CD4-positive, alpha-beta T cell treated with Interleukin-17A for 1 hour (primary cell): ENCODE measurements around the gene CDK12.
A peak's percentile ranks its signal among the peaks of the same experiment; 100 is the strongest.
"Not testable (repeated sequence)": the region's sequence is repeated elsewhere in the genome, so short reads cannot be mapped to it uniquely, and the experiment has no call there.

Source experiments
- DNase-seq: peaks from one replicate; pipeline ENCODE4 v3.0.0-alpha.2; 2020

Gene CDK12

DNA sequence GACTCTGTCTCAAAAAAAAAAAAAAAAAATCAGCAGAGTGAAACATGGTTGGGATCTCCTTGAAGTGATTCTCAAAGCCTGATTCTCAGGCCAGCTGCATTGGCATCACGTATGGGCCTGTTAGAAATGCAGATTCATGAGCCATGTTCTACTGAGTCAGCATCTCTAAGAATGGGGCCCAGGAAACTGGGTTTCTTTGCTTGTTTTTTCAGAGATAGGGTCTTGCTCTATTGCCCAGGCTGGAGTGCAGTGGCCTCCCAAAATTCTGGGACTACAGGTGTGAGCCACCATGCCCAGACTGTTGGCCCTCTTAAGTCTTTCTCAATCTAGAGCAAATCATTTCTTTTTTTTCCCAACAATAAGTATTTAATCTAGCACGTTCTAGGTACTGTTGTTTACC, 47.7 kb downstream of the CDK12 start:
- no peak for DNase-seq

GRCh38 chr17:39513309-39513708, 52.0 kb downstream of the CDK12 start:
- no peak for DNase-seq

GRCh38 chr17:39513915-39514314, 52.6 kb downstream of the CDK12 start:
- no peak for DNase-seq

DNA sequence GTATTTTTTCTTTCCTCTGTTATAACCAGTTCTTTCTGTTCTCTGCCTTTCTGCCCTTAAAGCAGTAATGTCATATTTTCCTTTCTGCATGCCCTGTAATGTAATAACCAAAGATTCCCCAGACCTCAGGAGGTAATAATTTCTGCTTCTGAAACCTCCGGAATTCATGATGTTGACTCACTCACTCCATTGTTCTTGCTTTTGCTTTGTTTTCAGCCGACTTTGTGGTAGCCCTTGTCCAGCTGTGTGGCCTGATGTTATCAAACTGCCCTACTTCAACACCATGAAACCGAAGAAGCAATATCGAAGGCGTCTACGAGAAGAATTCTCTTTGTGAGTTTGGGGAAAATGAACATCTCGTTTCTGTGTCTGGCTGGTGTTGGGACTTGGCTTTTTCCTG, 55.9 kb downstream of the CDK12 start:
- DNase-seq = no peak

DNA sequence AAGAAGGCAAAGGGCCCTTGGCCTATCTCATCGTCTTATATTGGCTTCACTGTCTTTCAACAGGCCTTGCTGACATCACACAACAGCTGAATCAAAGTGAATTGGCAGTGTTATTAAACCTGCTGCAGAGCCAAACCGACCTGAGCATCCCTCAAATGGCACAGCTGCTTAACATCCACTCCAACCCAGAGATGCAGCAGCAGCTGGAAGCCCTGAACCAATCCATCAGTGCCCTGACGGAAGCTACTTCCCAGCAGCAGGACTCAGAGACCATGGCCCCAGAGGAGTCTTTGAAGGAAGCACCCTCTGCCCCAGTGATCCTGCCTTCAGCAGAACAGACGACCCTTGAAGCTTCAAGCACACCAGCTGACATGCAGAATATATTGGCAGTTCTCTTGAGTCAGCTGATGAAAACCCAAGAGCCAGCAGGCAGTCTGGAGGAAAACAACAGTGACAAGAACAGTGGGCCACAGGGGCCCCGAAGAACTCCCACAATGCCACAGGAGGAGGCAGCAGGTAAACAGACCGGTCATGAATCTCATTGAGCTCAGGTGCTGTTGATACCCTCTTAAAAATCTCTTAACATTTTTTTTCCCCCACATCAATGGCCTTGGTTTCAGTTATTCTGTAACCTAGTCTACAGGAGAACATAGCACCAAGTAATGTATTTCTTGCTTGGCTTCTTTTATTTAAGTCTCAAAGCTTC, 64.7 kb downstream of the CDK12 start:
- no peak for DNase-seq

- DNase-seq = peak; percentile 28
Observed at GRCh38 chr17:39527220-39527813, 66.0 kb downstream of the CDK12 start.

DNA sequence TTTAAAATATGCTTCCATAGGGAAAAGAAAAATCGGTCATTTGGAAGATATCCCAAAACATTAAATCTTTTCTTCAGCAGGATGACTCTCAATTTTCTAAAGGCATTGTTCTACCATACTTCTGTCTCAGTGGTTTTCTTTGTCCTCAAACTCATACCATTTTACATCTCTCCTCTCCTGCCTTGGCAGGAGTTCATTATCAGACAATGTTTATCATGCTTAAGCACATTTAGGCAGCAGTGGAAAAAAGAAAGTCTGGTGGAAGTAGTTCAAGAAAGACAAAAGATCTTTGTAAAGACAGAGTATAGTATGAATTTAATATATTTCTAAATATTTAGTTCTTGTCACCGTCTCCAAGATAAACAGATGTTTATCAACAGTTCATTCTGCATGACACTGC, 68.2 kb downstream of the CDK12 start:
- DNase-seq = no peak

GRCh38 chr17:39530513-39530912, 69.2 kb downstream of the CDK12 start:
- no peak for DNase-seq

DNA sequence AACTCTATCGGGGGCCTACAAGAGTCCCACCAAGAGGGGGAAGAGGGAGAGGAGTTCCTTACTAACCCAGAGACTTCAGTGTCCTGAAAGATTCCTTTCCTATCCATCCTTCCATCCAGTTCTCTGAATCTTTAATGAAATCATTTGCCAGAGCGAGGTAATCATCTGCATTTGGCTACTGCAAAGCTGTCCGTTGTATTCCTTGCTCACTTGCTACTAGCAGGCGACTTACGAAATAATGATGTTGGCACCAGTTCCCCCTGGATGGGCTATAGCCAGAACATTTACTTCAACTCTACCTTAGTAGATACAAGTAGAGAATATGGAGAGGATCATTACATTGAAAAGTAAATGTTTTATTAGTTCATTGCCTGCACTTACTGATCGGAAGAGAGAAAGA, 70.0 kb downstream of the CDK12 start:
- DNase-seq = no peak

DNA sequence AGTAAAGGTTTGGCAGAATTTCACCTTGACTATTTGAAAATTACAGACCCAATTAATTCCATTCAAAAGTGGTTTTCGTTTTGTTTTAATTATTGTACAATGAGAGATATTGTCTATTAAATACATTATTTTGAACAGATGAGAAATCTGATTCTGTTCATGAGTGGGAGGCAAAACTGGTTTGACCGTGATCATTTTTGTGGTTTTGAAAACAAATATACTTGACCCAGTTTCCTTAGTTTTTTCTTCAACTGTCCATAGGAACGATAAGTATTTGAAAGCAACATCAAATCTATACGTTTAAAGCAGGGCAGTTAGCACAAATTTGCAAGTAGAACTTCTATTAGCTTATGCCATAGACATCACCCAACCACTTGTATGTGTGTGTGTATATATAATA, 72.6 kb downstream of the CDK12 start:
- DNase-seq = no peak

- no peak for DNase-seq
Observed at GRCh38 chr17:39534768-39535405, 73.6 kb downstream of the CDK12 start.

DNA sequence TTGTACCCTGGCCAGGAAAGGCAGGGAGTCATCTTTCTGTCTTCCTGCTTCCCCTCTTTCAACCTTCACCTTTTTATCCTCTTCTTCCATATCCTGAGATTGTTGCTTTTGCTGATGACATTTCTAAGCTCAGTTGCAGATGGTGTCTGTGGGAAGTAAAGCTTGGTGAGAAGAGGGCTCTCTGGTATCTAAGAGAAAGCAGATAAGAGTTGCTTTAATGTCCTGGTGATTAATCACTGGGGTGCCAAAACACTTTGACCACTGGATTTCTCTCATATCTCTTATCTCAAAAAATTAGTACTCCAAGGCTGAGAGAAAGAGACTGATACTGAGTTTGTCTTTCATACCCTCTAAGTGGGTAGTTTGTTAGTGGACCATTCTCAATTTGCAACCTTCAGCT, 75.2 kb downstream of the CDK12 start:
- no peak for DNase-seq

DNA sequence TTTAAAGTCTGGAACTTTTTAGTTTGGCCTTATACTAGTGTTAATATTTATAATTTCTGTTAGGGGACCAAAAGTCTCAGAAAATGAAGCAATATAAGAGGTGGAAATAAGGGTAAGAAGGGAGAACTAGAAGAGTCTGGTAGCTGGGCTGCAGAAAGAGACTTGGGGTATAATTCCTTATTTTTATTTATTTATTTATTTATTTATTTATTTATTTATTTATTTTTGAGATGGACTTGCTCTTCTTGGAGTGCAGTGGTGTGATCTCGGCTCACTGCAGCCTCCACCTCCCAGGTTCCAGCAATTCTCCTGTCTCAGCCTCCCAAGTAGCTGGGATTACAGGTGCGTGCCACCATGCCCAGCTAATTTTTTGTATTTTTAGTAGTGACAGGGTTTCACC, 76.1 kb downstream of the CDK12 start:
- DNase-seq = not testable (repeated sequence)

GRCh38 chr17:39538866-39539265, 77.6 kb downstream of the CDK12 start:
- peak; percentile 29 for DNase-seq

DNA sequence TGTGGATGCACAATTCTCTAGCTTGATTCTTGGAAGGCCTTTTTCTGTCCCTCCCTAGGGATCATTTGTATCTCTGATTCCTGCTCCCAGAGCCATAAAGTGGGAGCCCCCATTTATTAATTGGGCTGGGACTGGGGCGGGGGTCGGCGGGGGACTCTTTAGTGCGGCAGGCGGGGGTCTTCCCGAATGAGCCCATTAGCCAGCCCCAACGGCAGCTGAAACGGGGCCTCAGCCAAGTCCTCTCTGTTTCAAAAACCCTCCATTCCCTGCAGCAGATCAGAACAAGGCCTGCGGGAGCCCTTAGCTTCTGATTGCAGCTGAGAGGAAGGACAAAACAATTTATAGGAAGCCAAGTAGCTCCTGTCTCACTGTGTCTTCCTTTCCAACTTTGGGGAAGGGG, 79.3 kb downstream of the CDK12 start:
- DNase-seq = no peak

GRCh38 chr17:39541652-39542051, 80.4 kb downstream of the CDK12 start:
- DNase-seq = no peak

- DNase-seq = no peak
Observed at GRCh38 chr17:39543176-39543575, 81.9 kb downstream of the CDK12 start.

DNA sequence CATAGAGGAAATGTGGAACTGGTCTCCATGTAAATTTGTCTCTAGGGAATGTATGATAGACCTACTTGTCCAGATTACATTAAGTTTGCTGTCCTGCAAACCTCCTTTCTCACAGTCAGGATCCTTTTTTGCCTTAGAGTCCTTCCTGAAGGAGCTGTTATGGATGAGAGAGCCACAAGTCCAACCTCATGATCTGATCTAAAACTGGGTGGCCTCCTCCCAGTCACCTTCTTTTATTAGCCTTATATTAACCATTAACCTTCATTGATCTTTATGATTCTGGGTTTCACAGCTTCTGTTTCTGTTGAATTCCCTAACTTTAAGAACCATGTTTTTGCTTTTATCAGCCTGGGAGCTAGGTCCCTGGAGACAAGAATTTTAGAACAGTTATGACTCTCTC, 82.4 kb downstream of the CDK12 start:
- DNase-seq = no peak

DNA sequence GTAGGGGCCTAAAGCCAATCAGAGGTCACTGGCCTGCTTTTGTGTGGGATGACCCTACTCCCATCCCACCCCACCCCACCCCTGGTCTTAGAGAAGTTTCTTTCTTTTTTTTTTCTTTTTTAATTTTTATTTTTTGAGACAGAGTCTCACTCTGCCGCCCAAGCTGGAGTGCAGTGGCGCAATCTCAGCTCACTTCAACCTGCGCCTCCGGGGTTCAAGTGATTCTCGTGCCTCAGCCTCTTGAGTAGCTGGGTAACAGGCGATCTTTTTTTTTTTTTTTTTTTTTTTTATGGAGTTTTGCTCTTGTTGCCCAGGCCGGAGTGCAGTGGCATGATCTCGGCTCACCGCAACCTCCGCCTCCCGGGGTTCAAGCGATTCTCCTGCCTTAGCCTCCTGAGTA, 83.1 kb downstream of the CDK12 start:
- not testable (repeated sequence) for DNase-seq

GRCh38 chr17:39547713-39548478, 86.6 kb downstream of the CDK12 start:
- DNase-seq = peak; percentile 77

- DNase-seq = no peak
Observed at GRCh38 chr17:39548494-39549225, 87.4 kb downstream of the CDK12 start.

DNA sequence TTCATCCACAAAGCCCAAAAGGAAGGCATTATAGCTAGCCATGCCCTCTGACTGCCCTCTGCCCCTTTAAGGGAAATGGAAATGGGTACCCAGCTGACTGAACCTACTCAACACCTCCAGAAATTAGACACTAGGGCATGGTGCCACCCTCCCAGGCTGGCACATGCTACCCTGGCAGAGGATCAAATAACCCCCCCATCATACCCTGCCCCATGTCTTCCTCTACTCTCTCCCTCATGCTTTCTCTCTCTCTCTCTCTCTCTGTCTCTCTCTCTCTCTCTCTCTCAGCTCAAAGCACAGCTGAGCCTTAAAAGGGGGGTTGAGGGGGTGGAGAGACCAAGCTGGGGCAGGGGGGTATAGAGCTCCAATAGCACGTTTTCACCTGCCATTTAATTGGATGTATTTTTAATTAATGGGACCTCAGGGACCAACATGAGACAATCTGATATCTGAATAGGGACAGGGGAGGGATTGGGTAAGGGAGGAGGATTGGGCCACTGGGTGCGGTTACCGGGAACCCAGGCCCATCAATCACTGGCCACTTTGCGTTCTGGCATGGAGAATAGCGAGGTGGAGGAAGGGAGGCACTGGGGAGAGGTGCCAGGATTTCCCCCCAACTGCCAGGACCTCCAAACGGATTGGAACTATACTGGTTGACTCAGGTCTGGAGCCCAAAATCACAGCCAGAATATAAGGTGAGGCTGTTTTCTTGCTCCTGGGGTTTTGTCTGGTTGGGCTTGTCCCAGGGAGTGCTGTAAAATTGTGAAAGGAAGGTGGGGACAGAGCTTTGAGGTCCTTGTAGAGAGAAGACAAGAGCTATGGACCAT, 88.7 kb downstream of the CDK12 start:
- DNase-seq = no peak
